ENCODE data around the gene FOXP3. TPM values are rescaled to one million over a fixed set of nuclear protein-coding genes. Genes with fewer than 3 reads are reported as not detected.

Gene FOXP3
- total and polyA plus RNA-seq, 2 experiments from 2014 or later, result 0.11 to 0.28 TPM

GRCh38 chrX:49251325-49251724 is 13.2 kb downstream of the FOXP3 start:
- no peak overlapping the region for H2AFZ ChIP-seq
- no peaks in the 10 kb centered on the region for H3K36me3 ChIP-seq (ENCODE audit: insufficient read depth)
- DNase-seq (ENCODE audit: low spot score) (no peak), ATAC-seq (no peak)
- TF ChIP-seq CREB1 (CRISPR knock-in tag; IDR thresholded peaks at IDR 0.05; ENCODE audit: low read depth) (no peak), EZH2phosphoT487 (IDR thresholded peaks at IDR 0.05; ENCODE audit: unreplicated experiment) (no peak), ZNF114 (CRISPR knock-in tag; IDR thresholded peaks at IDR 0.05) (no peak), REST (IDR thresholded peaks at IDR 0.05; ENCODE audit: unreplicated experiment) (no peak), EZH2 (IDR thresholded peaks at IDR 0.05; ENCODE audit: low read depth, unreplicated experiment) (no peak), ZNF331 (CRISPR knock-in tag; IDR thresholded peaks at IDR 0.05; ENCODE audit: low read depth) (no peak), POLR2AphosphoS5 (IDR thresholded peaks at IDR 0.05; ENCODE audit: low read depth) (no peak), STAT1 (IDR thresholded peaks at IDR 0.05; ENCODE audit: unreplicated experiment) (no peak), ZNF462 (CRISPR knock-in tag; IDR thresholded peaks at IDR 0.05) (no peak), JUNB (IDR thresholded peaks at IDR 0.05; ENCODE audit: unreplicated experiment) (no peak)
- no peaks in the 10 kb centered on the region for H3K4me1 ChIP-seq (ENCODE audit: insufficient read depth)
- H3K36me3 Mint-ChIP-seq (ENCODE audit: low read depth), result no peaks in the 10 kb centered on the region
- no peak overlapping the region for H3K27ac Mint-ChIP-seq
- no peak overlapping the region for H3K27ac ChIP-seq (ENCODE audit: low read depth)
- H4K20me1 ChIP-seq (replicated peaks; ENCODE audit: insufficient read depth), result no peaks in the 10 kb centered on the region
- no peaks in the 10 kb centered on the region for H3K27me3 ChIP-seq (ENCODE audit: insufficient read depth)
- no peaks in the 10 kb centered on the region; the same call in 2 of the 3 replicates for H3K4me1 Mint-ChIP-seq
- H3K4me2 ChIP-seq, result no peak overlapping the region
- no peaks in the 10 kb centered on the region for H3K9me3 Mint-ChIP-seq
- H3K4me3 ChIP-seq, result no peak overlapping the region
- no peaks in the 10 kb centered on the region for H3K79me2 ChIP-seq (replicated peaks; ENCODE audit: insufficient read depth)
- peaks cover 2% of the 10 kb centered on the region for H3K27me3 Mint-ChIP-seq (ENCODE audit: insufficient read depth, low read depth, poor library complexity)
- no peaks in the 10 kb centered on the region for H3F3A ChIP-seq (replicated peaks; ENCODE audit: low read depth)
- H3K9me2 ChIP-seq (ENCODE audit: insufficient read depth), result no peaks in the 10 kb centered on the region
- no peak overlapping the region for H3K4me3 Mint-ChIP-seq
